Urinary bladder (tissue), 4 donors: ENCODE data around the gene DYDC1. TPM values are rescaled to one million over a fixed set of nuclear protein-coding genes. Genes with fewer than 3 reads are reported as not detected.
"Not testable (repeated sequence)": the region's sequence is repeated elsewhere in the genome, so short reads cannot be mapped to it uniquely, and the experiment has no call there.

ENCODE experiments used
- DNase-seq: peaks from one replicate; pipeline ENCODE4 v3.0.0-alpha.2; 2015; ENCODE audit errors: extremely low spot score
- H3K27ac ChIP-seq: one replicate; pipeline ENCODE4 v1.5.1; 2013; ENCODE audit warnings: low read depth, mild to moderate bottlenecking, moderate library complexity
- H3K36me3 ChIP-seq: one replicate; pipeline ENCODE4 v1.6.1; 2013; ENCODE audit warnings: mild to moderate bottlenecking, moderate library complexity; ENCODE audit not compliant: insufficient read depth
- H3K4me1 ChIP-seq: one replicate; pipeline ENCODE4 v1.6.1; 2013; ENCODE audit warnings: mild to moderate bottlenecking, moderate library complexity; ENCODE audit not compliant: insufficient read depth
- H3K4me3 ChIP-seq: one replicate; pipeline ENCODE4 v1.5.1; 2013; ENCODE audit warnings: low read depth, low read length
- WGBS: extraction: QIAGEN DNeasy Blood & Tissue Kit; methylation state at CpG from one replicate; pipeline ENCODE4 v1.1.7; 2013; 5-methylcytosine and 5-hydroxymethylcytosine counted together
- polyA plus RNA-seq: library from polyadenylated mRNA; stranded (reverse); fragments of 200-250 nt; gene quantifications from one replicate; pipeline ENCODE4 v1.2.3, GENCODE V29; 2013
- total RNA-seq: library from RNA; depleted of rRNA; stranded (reverse); fragments of >200 nt; gene quantifications from one replicate; pipeline ENCODE4 v1.2.3, GENCODE V29; 2014
- donor health status: healthy with polysubstance abuse.
- donor health status: healthy.

Gene DYDC1
- total and polyA plus RNA-seq, 2 donors: not detected

GRCh38 chr10:80322158-80322557 is 34.4 kb downstream of the DYDC1 start:
- H3K4me3 ChIP-seq: no peak overlapping the region
- H3K27ac ChIP-seq: no peak overlapping the region
- no peaks in the 10 kb centered on the region for H3K4me1 ChIP-seq
- no peak for DNase-seq
- no peaks in the 10 kb centered on the region for H3K36me3 ChIP-seq
- 76% methylated on average over 2 of the region's 2 CpGs for WGBS

GRCh38 chr10:80321183-80321582 is 35.4 kb downstream of the DYDC1 start:
- H3K27ac ChIP-seq: no peak overlapping the region
- no peaks in the 10 kb centered on the region for H3K4me1 ChIP-seq
- H3K36me3 ChIP-seq: no peaks in the 10 kb centered on the region
- DNase-seq: no peak
- no peak overlapping the region for H3K4me3 ChIP-seq
- WGBS: 84% methylated on average over 5 of the region's 5 CpGs

- Histone ChIP-seq H3K4me1 (no peaks in the 10 kb centered on the region), H3K4me3 (no peak overlapping the region), H3K36me3 (no peaks in the 10 kb centered on the region), H3K27ac (no peak overlapping the region)
- DNase-seq: no peak
Measured at GRCh38 chr10:80320377-80320776, 36.2 kb downstream of the DYDC1 start.

GRCh38 chr10:80319725-80320290 is 36.7 kb downstream of the DYDC1 start:
- no peaks in the 10 kb centered on the region for H3K4me1 ChIP-seq
- WGBS: 90% methylated on average over 2 of the region's 2 CpGs
- H3K36me3 ChIP-seq: no peaks in the 10 kb centered on the region
- no peak for DNase-seq
- H3K27ac ChIP-seq: no peak overlapping the region
- H3K4me3 ChIP-seq: no peak overlapping the region

DNA sequence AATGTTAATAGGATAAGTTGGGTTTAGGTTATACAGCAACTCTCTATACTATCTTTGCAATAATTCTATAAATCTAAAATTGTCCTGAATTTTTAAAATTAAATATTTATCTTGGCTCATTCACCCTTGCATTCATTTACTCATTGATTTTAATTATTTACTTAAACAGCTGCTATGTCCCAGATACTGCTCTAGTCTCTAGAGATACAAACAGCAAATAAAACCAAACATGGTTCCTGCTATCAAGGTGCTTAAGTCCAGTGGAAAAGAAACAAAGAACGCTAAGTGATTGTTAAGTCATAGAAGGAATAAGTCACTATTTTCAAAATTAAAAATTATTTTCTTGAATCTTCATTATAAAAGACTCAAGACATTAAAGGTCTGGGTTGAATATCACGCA is 37.2 kb downstream of the DYDC1 start:
- H3K27ac ChIP-seq: no peak overlapping the region
- 86% methylated on average over 2 of the region's 2 CpGs for WGBS

DNA sequence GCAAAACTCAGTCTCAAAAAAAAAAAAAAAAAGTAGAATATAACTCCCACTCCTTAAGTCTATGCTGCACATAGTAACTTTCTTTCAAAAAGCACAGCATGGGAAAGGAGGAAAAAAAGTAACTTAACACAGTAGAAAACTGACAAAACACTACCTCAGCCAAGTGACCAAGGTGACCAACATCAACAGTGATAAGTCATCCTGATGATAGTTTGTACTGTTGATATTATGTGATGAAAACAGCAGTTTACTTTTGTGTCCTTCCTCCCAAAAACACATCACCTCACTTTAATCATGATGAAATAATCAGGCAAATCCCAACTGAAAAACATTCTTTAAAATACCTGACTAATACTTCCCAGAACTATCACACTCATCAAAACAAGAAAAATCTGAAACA is 37.8 kb downstream of the DYDC1 start:
- no peak for DNase-seq
- no peaks in the 10 kb centered on the region for H3K4me1 ChIP-seq
- no peak overlapping the region for H3K27ac ChIP-seq
- no peaks in the 10 kb centered on the region for H3K36me3 ChIP-seq
- no peak overlapping the region for H3K4me3 ChIP-seq

More for the DNA sequence above, 37.2 kb downstream of the DYDC1 start:
- no peak for DNase-seq
- Histone ChIP-seq H3K4me1 (no peaks in the 10 kb centered on the region), H3K36me3 (no peaks in the 10 kb centered on the region), H3K4me3 (no peak overlapping the region)

GRCh38 chr10:80315391-80315790 is 41.2 kb downstream of the DYDC1 start:
- 94% methylated on average over 21 of the region's 21 CpGs for WGBS
- no peak overlapping the region for H3K27ac ChIP-seq
- no peaks in the 10 kb centered on the region for H3K36me3 ChIP-seq
- H3K4me3 ChIP-seq: no peak overlapping the region
- no peaks in the 10 kb centered on the region for H3K4me1 ChIP-seq
- no peak for DNase-seq

DNA sequence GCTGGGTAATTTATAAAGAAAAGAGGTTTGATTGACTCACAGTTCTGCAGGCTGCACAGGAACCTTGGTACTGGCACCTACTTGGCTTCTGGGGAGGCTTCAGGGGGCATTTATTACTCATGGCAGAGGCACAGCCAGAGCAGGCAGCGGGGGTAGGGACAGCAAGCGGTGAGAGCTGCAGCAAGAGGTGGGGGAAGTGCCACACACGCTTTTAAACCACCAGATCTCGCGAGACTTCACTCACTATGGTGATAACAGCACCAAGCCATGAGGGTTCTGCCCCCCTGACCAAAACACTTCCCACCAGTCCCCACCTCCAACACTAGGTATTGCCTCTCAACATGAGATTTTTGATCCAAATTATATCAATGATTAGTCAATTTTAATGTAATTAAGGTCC is 43.0 kb downstream of the DYDC1 start:
- Histone ChIP-seq H3K27ac (no peak overlapping the region), H3K4me3 (no peak overlapping the region), H3K4me1 (no peaks in the 10 kb centered on the region), H3K36me3 (no peaks in the 10 kb centered on the region)
- 73% methylated on average over 5 of the region's 5 CpGs for WGBS
- DNase-seq: no peak

- not testable (repeated sequence) for H3K36me3 ChIP-seq, H3K4me1 ChIP-seq, H3K27ac ChIP-seq, H3K4me3 ChIP-seq, DNase-seq
- WGBS: 84% methylated on average over 3 of the region's 3 CpGs
Measured at GRCh38 chr10:80305989-80306388, 50.6 kb downstream of the DYDC1 start.

- H3K27ac ChIP-seq: no peak overlapping the region
- H3K36me3 ChIP-seq: no peaks in the 10 kb centered on the region
- no peaks in the 10 kb centered on the region for H3K4me1 ChIP-seq
- no peak overlapping the region for H3K4me3 ChIP-seq
- DNase-seq: no peak
- WGBS: 78% methylated on average over 3 of the region's 3 CpGs
Measured at GRCh38 chr10:80296942-80297341, 59.6 kb downstream of the DYDC1 start.

DNA sequence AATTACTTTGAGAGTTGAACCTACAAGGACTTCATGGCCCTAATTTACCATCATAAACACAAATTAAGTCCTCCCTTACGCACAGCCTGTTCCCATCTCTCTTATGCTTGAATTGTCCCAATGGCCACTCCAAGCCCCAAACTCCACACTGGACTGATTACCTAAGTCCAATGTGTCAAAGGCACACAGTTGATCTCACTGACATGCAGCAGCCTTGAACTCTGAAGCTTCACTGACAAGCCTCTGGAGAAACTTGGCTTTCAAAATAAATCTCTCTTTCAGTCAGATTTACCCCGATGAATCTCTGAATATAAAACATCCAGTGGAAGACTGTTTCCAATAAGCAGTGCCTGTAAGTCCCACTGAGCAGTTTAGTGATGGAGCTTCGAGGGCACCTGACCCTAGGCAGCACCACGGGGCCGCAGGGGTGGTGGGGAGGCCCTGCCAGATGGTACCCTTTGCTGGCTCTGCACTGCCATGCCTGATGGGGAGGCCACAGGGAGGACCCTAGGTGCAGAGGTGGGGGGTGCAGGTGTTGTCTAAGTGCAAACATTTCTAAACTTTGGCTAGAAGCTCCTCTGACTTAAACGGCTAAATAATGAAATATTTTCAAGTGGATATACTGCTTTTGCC is 63.8 kb downstream of the DYDC1 start:
- Histone ChIP-seq H3K4me3 (no peak overlapping the region), H3K4me1 (no peaks in the 10 kb centered on the region), H3K27ac (no peak overlapping the region), H3K36me3 (no peaks in the 10 kb centered on the region)
- no peak for DNase-seq
- 86% methylated on average over 6 of the region's 6 CpGs for WGBS

DNA sequence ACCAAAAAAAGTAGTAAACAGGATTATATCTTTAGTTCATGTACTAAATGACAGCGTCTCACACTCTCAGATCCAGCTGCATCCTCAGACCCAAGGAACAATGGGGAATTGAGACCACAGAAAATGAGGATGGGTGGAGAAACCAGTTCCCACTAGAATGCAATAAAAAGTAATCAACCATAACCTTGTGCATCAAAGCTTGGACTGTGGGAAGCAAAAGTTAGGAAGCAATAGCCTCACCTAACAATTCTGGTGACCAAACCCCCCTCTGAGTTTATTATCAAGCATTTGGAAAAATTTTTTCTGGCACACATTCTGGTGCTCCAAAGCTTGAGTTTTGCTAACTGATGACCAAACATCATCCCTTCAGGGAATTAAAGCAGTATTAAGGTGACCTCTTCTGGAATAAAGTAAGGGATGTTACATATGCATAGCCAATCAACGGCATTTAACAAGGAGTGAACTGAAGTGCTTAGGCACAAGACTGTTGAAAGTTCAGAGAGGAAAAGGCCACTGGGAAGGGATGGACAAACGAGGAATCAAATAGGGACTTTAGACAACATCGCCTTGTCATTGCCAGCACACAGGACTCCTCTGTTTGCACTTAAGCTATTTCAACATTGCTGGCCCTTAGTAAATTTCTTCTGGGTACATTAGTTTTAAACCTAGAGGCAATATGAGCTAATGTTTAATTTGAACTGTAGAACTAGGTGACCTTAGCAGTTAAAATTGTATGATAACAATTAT is 65.9 kb downstream of the DYDC1 start:
- WGBS: 62% methylated on average over 4 of the region's 4 CpGs
- Histone ChIP-seq H3K4me3 (no peak overlapping the region), H3K36me3 (no peaks in the 10 kb centered on the region), H3K4me1 (no peaks in the 10 kb centered on the region), H3K27ac (no peak overlapping the region)
- no peak for DNase-seq

DNA sequence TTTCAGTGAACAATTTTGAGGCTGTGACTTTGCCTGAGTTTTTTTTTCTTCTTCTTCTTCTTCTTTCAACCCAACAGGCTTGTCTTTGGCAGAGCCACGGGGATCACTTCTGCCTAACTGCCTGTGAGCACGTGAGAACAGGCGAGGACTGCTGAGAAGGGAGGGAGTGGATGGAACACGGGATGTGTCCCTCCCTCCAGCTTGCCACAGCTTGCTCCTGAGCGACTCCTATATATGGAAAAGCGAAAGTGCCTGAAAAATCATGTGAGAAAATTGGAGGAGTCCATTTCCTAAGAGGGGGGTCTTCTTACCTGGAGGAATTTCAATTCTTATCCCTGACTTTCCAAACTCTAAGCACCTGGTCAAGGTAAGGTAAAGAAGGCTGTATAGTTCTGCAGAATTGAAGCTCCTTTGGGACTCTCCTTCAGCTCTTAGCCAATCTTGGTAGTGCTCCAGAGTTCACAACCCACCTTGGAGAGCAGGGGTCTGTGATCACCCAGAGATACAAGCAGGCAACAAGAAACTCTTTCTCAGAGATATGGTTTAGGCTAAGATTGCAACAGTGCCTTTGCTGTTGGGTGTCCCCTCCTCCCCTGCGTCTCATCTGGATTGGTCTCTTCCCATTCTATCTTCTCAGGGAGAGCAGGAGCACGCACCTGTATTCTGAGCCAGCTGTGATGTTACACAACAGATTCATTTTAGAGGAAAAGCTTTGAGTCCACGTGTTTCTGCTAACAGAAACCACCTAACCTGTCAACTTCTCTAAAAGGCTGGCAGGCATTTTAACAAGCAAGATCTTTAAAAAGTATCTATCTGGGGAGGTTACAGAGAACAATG is 66.9 kb downstream of the DYDC1 start, which contains the start of gene MAT1A:
Gene MAT1A (minus strand): TSS at position 208 of the 837 bp plus-strand sequence. CDS start 235 bp downstream, outside the sequence.
- Histone ChIP-seq H3K4me3 (no peak within 1 kb of the TSS), H3K27ac (no peak within 1 kb of the TSS), H3K36me3 (no peaks in the 10 kb centered on the region), H3K4me1 (no peaks in the 10 kb centered on the region)
- DNase-seq: no peak
- 32% methylated on average over 9 of the region's 9 CpGs for WGBS
